ENCODE data around the gene ABCC1.
"Not testable (repeated sequence)": the region's sequence is repeated elsewhere in the genome, so short reads cannot be mapped to it uniquely, and the experiment has no call there.

ABCC1 gene

GRCh38 chr16:15949210-15950160 lies at the start of gene ABCC1:
Gene ABCC1 (plus strand): TSS chr16:15949616. CDS start chr16:15949752, 136 bp downstream.
- no peak for DNase-seq

- DNase-seq = no peak
These were observed 49.1 kb upstream of the ABCC1 start for GRCh38 chr16:15900357-15900756.

GRCh38 chr16:15900901-15901500 lies 48.4 kb upstream of the ABCC1 start:
- no peak for DNase-seq

- no peak for DNase-seq
These were observed 45.5 kb upstream of the ABCC1 start for GRCh38 chr16:15903960-15904359.

GRCh38 chr16:15906439-15906838 lies 43.0 kb upstream of the ABCC1 start:
- DNase-seq = no peak

GRCh38 chr16:15907863-15908478 lies 41.4 kb upstream of the ABCC1 start:
- DNase-seq = no peak

- DNase-seq = no peak
These were observed 38.2 kb upstream of the ABCC1 start for GRCh38 chr16:15911198-15911597.

- no peak for DNase-seq
These were observed 36.2 kb upstream of the ABCC1 start for GRCh38 chr16:15913046-15913698.

- DNase-seq = no peak
These were observed 33.8 kb upstream of the ABCC1 start for GRCh38 chr16:15915555-15916081.

- no peak for DNase-seq
These were observed 33.1 kb upstream of the ABCC1 start for GRCh38 chr16:15916323-15916722.

- not testable (repeated sequence) for DNase-seq
These were observed 31.1 kb upstream of the ABCC1 start for GRCh38 chr16:15918314-15918713.

- DNase-seq = no peak
These were observed 30.1 kb upstream of the ABCC1 start for GRCh38 chr16:15919331-15919730.

GRCh38 chr16:15924996-15925395 lies 24.4 kb upstream of the ABCC1 start:
- no peak for DNase-seq

GRCh38 chr16:15925631-15926030 lies 23.8 kb upstream of the ABCC1 start:
- DNase-seq = no peak

- DNase-seq = no peak
These were observed 20.9 kb upstream of the ABCC1 start for GRCh38 chr16:15928261-15929104.

GRCh38 chr16:15932939-15933338 lies 16.5 kb upstream of the ABCC1 start:
- no peak for DNase-seq

GRCh38 chr16:15933781-15934180 lies 15.6 kb upstream of the ABCC1 start:
- no peak for DNase-seq

GRCh38 chr16:15934991-15935390 lies 14.4 kb upstream of the ABCC1 start:
- no peak for DNase-seq

GRCh38 chr16:15936809-15937208 lies 12.6 kb upstream of the ABCC1 start:
- DNase-seq = not testable (repeated sequence)

GRCh38 chr16:15942931-15943690 lies 6.3 kb upstream of the ABCC1 start:
- DNase-seq = no peak

Measured in NCI-H2227 treated with DMSO at 0.1 percent for 48 hours (cell line).